Left lobe of liver (tissue), 2 donors: ENCODE measurements around the gene ATOH8. TPM values are rescaled to one million over a fixed set of nuclear protein-coding genes. Genes with fewer than 3 reads are reported as not detected.

Experiments
- ATAC-seq: fragments of 200-7000 bp; cut with Tn5 transposase; one replicate; pipeline ENCODE4 v1.9.1; 2020; ENCODE audit warnings: mild to moderate bottlenecking, moderate library complexity
- DNase-seq: peaks from one replicate; pipeline ENCODE4 v3.0.0-alpha.2; 2020; ENCODE audit warnings: low spot score
- total RNA-seq: library from RNA; stranded (reverse); gene quantifications from one replicate; pipeline ENCODE4 v1.2.1, GENCODE V29; 2021
- donor health status: DM: no; HTN: no; CAD: no; lungs with moderate emphysema.
- donor health status: DM: no; HTN: yes; CAD: no.

The ATOH8 gene
- total RNA-seq, 1 donor from 2014 or later, result 28.0 TPM

GRCh38 chr2:85750587-85751575, 2.9 kb upstream of the ATOH8 start:
- DNase-seq (peak; percentile 81), ATAC-seq (peak; percentile 66)

GRCh38 chr2:85751627-85752026, 2.2 kb upstream of the ATOH8 start:
- ATAC-seq, result no peak
- DNase-seq, result no peak

GRCh38 chr2:85753035-85753524, 711 bp upstream of the ATOH8 start:
- ATAC-seq (no peak), DNase-seq (no peak)

- DNase-seq, result peak; percentile 57
- peak; percentile 28 for ATAC-seq
Measured at GRCh38 chr2:85754313-85755095, 713 bp downstream of the ATOH8 start.

- no peak for DNase-seq
- ATAC-seq, result peak; percentile 8
Measured at GRCh38 chr2:85755122-85756027, 1.6 kb downstream of the ATOH8 start.

- ATAC-seq (no peak), DNase-seq (no peak)
Measured at GRCh38 chr2:85756195-85756594, 2.4 kb downstream of the ATOH8 start.

- ATAC-seq (peak; percentile 27), DNase-seq (peak; percentile 75)
Measured at GRCh38 chr2:85756822-85757435, 3.1 kb downstream of the ATOH8 start.

- no peak for DNase-seq
Measured at GRCh38 chr2:85757860-85758259, 4.1 kb downstream of the ATOH8 start.

GRCh38 chr2:85758361-85759256, 4.8 kb downstream of the ATOH8 start:
- peak; percentile 76 for DNase-seq

More at GRCh38 chr2:85757860-85758259, 4.1 kb downstream of the ATOH8 start:
- no peak for ATAC-seq

GRCh38 chr2:85759257-85759613, 5.4 kb downstream of the ATOH8 start:
- DNase-seq, result no peak

More at GRCh38 chr2:85758361-85759256, 4.8 kb downstream of the ATOH8 start:
- ATAC-seq, result peak; percentile 9

GRCh38 chr2:85760371-85760770, 6.6 kb downstream of the ATOH8 start:
- DNase-seq (no peak), ATAC-seq (no peak)

More at GRCh38 chr2:85759257-85759613, 5.4 kb downstream of the ATOH8 start:
- ATAC-seq, result no peak

- ATAC-seq, result no peak
- no peak for DNase-seq
Measured at GRCh38 chr2:85760872-85761271, 7.1 kb downstream of the ATOH8 start.

GRCh38 chr2:85761512-85761944, 7.7 kb downstream of the ATOH8 start:
- DNase-seq, result peak; percentile 74
- peak; percentile 55 for ATAC-seq

- DNase-seq, result no peak
- ATAC-seq, result no peak
Measured at GRCh38 chr2:85761946-85762345, 8.2 kb downstream of the ATOH8 start.

GRCh38 chr2:85763132-85763531, 9.3 kb downstream of the ATOH8 start:
- DNase-seq (no peak), ATAC-seq (no peak)

GRCh38 chr2:85763831-85764230, 10.0 kb downstream of the ATOH8 start:
- ATAC-seq (no peak), DNase-seq (no peak)

GRCh38 chr2:85765081-85765731, 11.4 kb downstream of the ATOH8 start:
- no peak for DNase-seq
- no peak for ATAC-seq

- ATAC-seq (no peak), DNase-seq (no peak)
Measured at GRCh38 chr2:85766229-85766628, 12.4 kb downstream of the ATOH8 start.
